ENCODE measurements around the gene GSTT2B.
"Not testable (repeated sequence)": the region's sequence is repeated elsewhere in the genome, so short reads cannot be mapped to it uniquely, and the experiment has no call there.

GSTT2B gene

GRCh38 chr22:23949764-23950163 is 11.2 kb downstream of the GSTT2B start:
- H3K36me3 ChIP-seq (ENCODE audit: control insufficient read depth, insufficient read depth, low read length); DNase-seq (ENCODE audit: extremely low read depth, insufficient read length); H3K4me3 ChIP-seq (replicated peaks; ENCODE audit: low read depth, low read length); H3K27me3 ChIP-seq (replicated peaks; ENCODE audit: control insufficient read depth, insufficient read depth, low read length): not testable (repeated sequence)

- DNase-seq (ENCODE audit: extremely low read depth, insufficient read length); H3K4me3 ChIP-seq (replicated peaks; ENCODE audit: low read depth, low read length); H3K36me3 ChIP-seq (ENCODE audit: control insufficient read depth, insufficient read depth, low read length); H3K27me3 ChIP-seq (replicated peaks; ENCODE audit: control insufficient read depth, insufficient read depth, low read length): not testable (repeated sequence)
Measured at GRCh38 chr22:23947391-23947790, 13.6 kb downstream of the GSTT2B start.

- not testable (repeated sequence) for H3K27me3 ChIP-seq (replicated peaks; ENCODE audit: control insufficient read depth, insufficient read depth, low read length); H3K4me3 ChIP-seq (replicated peaks; ENCODE audit: low read depth, low read length); DNase-seq (ENCODE audit: extremely low read depth, insufficient read length); H3K36me3 ChIP-seq (ENCODE audit: control insufficient read depth, insufficient read depth, low read length)
Measured at GRCh38 chr22:23940166-23940565, 20.8 kb downstream of the GSTT2B start.

- Histone ChIP-seq H3K27me3 (replicated peaks; ENCODE audit: control insufficient read depth, insufficient read depth, low read length) (no peaks in the 10 kb centered on the region), H3K36me3 (ENCODE audit: control insufficient read depth, insufficient read depth, low read length) (no peaks in the 10 kb centered on the region), H3K4me3 (replicated peaks; ENCODE audit: low read depth, low read length) (no peak overlapping the region)
- no peak for TF ChIP-seq CTCF (IDR thresholded peaks at IDR 0.05; ENCODE audit: insufficient read depth, low read length, poor library complexity, severe bottlenecking)
- DNase-seq (ENCODE audit: extremely low read depth, insufficient read length) = no peak
Measured at GRCh38 chr22:23939017-23939357, 22.0 kb downstream of the GSTT2B start.

GRCh38 chr22:23938328-23939016 is 22.5 kb downstream of the GSTT2B start:
- no peak for DNase-seq (ENCODE audit: extremely low read depth, insufficient read length)
- TF ChIP-seq CTCF (IDR thresholded peaks at IDR 0.05; ENCODE audit: insufficient read depth, low read length, poor library complexity, severe bottlenecking) = no peak
- H3K36me3 ChIP-seq (ENCODE audit: control insufficient read depth, insufficient read depth, low read length) = no peaks in the 10 kb centered on the region
- H3K4me3 ChIP-seq (replicated peaks; ENCODE audit: low read depth, low read length) = no peak overlapping the region
- H3K27me3 ChIP-seq (replicated peaks; ENCODE audit: control insufficient read depth, insufficient read depth, low read length) = no peaks in the 10 kb centered on the region

- H3K36me3 ChIP-seq (ENCODE audit: control insufficient read depth, insufficient read depth, low read length) = no peaks in the 10 kb centered on the region; the same call in 1 of the 2 replicates
- DNase-seq (ENCODE audit: extremely low read depth, insufficient read length) = no peak
- H3K4me3 ChIP-seq (replicated peaks; ENCODE audit: low read depth, low read length) = no peak overlapping the region
- TF ChIP-seq CTCF (IDR thresholded peaks at IDR 0.05; ENCODE audit: insufficient read depth, low read length, poor library complexity, severe bottlenecking) = no peak
- no peaks in the 10 kb centered on the region for H3K27me3 ChIP-seq (replicated peaks; ENCODE audit: control insufficient read depth, insufficient read depth, low read length)
Measured at GRCh38 chr22:23926561-23926960, 34.4 kb downstream of the GSTT2B start.

GRCh38 chr22:23925020-23925606 is 35.9 kb downstream of the GSTT2B start:
- Histone ChIP-seq H3K36me3 (ENCODE audit: control insufficient read depth, insufficient read depth, low read length) (no peaks in the 10 kb centered on the region; the same call in 1 of the 2 replicates), H3K4me3 (replicated peaks; ENCODE audit: low read depth, low read length) (no peak overlapping the region), H3K27me3 (replicated peaks; ENCODE audit: control insufficient read depth, insufficient read depth, low read length) (no peaks in the 10 kb centered on the region)
- DNase-seq (ENCODE audit: extremely low read depth, insufficient read length) = no peak
- TF ChIP-seq CTCF (IDR thresholded peaks at IDR 0.05; ENCODE audit: insufficient read depth, low read length, poor library complexity, severe bottlenecking) = no peak

Data from GM06990 (cell line).